ENCODE measurements around the gene CDR2.

- TF ChIP-seq CTCF (IDR thresholded peaks at IDR 0.05; ENCODE audit: insufficient read depth, low read depth, low read length) (no peak), EZH2 (IDR thresholded peaks at IDR 0.05; ENCODE audit: insufficient read depth, low read length) (no peak)
These were observed 4.2 kb downstream of the CDR2 start for GRCh38 chr16:22370038-22370820.

Measured in astrocyte (in vitro differentiated cells and primary cell).